GM21515 (cell line): ENCODE results near the gene CDK5R2.
A peak's percentile ranks its signal among the peaks of the same experiment; 100 is the strongest.

Experiments
- ATAC-seq: cut with Tn5 transposase; IDR thresholded peaks from one replicate; pipeline ENCODE4 v1.9.1; 2021; ENCODE audit not compliant: unreplicated experiment

The CDK5R2 gene

DNA sequence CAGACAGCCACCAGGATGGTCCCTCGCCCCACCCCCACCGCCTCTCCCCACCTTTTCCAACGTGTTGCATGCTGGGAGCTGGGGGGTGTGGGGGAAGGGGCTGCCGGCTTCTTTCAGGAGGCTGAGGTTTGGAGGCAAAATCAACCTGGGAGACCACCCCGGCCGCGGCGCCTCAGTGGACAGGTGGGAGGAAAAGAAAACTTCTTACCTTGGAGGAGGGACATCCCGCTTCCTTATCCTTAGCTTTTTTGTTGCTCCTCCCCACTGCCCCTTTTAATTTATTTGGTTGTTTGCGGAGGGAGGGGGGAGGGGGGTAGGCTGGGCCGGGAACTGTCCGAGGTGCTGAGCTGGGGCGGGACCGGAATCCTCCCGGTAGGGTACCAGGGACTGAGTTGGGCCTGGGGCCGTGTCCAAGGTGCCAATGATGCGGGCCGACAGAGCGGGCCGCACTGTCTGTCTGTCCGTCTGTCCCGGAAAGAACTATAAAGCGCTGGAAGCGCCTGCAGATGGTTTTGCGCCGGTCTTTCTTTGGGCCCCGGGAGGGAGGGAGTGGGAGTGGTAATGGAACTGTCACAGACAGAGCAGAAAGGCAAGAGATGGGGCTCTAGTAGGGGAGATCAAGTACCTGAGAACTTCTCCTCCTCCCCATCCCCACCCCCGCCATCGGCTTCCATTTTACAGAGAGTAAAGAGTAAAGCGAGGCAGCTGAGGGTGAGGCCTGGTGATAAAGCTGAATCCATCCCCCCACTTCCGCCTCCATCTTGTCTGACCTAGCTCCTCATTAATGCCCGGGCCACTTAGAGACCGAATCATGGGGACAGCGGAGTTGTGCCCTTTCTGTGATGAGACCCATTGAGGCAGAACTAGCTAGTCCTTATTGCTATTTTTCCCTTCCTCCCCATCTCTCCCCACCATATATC, 2.4 kb downstream of the CDK5R2 start:
- no peak for ATAC-seq

DNA sequence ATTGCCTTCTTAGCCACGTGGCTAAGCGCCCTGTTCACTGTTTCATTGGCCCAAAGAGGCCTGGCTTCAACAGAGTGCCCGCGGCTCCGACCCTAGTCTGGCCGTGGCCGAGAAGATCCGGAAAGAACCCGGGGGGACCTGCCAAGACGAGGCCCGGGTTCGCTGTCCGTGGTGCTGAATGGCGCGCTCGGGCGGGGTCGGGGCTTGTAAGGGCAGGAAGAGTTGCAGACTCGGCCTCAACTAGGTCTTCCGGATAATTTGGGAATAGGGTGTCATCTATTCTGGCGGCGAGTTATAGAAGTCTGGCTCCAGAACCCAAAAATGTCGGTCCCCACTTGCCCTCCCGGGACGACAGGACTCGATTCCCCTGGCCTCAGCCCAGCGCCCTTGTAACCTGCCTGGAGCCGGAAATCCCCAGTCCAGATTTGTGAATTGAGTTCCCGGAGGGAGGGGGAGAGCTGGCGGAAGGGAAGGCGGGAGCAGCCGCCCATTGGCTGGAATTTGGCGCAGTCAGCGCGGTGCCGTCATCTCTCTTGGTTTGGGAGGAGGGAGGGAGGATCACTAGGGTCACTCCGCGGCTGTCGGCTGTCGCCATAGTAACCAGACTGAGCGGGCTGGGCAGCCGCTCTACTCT, 3.5 kb downstream of the CDK5R2 start:
- no peak for ATAC-seq

DNA sequence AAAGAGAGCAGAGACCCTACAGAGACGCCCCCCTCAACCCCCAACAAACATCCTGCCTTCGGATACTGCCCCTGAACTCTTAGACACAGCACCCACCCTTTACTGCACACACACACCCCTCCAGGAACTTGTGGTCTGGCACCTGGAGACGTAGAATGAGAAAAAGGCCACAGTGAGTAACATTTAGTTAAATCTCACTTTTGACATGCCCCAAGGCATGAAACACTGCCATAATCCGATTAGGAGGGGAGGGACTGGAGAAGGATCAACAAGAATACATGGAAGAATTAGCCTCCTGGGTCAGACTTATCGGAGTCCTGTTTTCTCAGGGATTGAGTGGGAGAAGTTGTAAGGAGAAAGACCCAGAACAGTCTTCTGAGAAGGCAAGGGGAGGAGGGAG, 4.1 kb downstream of the CDK5R2 start:
- ATAC-seq, result no peak

DNA sequence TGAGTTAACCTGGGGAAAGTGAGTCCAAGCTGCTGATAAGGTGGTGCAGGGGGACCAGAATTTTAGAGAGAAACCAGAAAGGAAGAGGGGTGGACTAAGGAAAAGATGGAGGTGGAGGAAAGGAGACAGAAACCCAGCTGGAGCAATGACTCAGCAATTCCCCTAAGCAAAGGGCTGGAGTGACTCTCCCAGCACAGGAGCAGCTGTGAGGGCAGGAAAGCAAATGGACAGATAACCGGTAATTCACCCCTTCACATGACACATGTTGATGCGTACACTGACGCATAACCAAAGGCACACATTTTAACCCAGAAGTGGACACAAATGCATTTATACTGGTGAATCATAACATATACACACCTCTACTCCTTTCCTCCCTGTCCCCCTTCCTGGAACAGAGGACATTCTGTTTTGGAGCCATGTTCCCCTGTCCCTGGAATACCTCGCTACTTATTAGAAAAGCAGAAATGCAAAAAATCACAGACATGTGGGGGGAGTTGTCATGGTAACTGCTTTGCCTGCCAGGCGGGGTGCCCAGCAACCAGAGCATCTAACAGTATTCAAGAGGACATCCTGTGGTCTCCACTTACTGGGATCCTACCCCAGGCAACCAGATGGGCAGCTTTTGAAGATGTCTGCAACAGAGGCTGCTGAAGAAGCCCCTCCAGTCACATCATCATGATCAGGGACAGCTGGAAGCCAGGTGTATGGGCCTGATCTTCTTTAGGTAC, 4.7 kb downstream of the CDK5R2 start:
- ATAC-seq, result no peak

DNA sequence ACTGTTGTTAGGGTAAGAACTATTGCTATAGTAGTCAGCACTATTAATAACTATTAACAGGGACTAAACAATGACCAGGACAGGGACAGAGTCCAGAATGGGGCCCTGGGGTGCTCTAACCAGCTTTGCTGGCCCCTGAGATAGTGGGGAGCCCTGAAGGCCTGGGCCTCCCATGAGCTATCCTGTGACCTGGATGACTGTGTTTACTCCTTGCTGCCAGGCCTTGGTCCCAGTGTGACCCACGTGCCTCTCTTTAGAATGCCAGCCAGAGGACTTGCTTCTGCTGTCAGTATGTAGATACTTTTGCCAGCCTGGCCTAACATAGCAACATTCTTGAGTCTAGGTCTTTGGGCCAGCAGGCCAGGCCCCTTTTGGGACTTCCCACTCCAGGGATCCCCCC, 11.4 kb downstream of the CDK5R2 start:
- ATAC-seq, result no peak

DNA sequence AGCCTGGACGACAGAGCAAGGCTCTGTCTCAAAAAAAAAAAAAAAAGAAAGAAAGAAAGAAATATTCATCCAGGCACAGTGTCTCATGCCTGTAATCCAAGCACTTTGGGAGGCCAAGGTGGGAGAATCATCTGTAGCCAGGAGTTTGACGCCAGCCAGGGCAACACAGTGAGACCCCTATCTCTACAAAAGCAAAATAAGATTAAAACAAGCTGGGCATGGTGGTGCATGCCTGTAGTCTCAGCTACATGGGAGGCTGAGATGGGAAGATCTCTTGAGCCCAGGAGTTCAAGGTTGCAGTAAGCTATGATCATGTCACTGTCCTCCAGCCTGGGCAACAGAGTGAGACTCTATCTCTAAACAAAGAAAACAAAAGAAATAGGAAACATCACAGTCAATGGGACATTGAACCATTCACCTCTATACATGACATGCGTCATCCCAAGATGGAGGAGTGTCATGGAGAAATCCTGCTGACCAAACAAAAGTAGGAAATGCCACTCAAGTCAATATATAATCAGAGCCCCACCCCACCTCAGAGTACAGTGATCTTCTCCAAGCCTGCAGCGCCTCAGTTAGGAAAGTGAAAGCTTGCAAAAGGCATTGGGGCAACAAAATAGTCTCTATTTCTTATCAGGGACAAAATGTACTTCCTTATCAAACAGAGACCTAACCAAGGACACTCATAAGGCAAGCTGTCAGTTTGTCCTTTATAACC, 15.8 kb downstream of the CDK5R2 start:
- ATAC-seq, result no peak

DNA sequence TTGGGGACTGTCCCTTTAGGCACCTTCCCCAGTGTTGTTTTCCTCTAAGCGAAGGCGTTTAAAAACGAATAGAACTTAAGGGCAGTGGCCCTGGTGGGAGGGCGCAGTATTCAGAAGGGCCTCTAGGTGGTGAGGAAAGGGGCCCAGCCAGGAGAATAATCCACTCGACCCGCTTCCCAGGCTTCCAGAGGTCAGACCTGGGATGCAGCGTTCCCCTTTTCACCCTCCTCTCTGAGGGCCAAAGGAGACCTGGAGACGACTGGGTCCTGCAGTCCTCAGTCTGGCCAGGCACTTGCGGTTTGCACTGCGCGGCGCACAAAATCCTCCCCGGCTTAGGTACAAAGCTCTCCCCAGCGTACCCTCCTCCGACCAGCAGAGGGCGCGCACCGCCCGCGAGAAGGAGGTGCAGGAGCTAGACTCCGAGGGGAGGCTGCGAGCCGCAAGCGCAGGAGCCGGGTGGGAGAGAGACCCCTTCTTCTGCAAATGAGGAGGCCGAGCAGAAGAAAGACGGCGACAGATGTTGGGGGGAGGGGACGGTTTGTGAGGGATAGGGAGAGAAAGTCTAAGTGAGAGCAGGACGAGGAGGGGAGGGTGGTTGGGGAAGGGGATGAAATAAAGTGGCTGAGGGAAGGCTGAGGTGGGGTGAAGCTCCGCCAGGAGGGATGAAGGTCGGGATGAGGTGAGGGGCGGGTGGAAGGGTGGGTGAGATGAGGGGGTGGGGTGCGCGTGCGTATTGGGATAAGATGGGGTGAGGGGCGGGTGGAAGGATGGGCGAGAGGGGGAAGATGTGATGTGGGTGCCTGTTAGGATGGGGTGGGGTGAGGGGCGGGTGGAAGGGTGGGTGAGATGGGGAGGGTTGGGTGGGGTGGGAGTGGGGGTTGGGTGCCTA, 20.6 kb downstream of the CDK5R2 start:
- peak; percentile 92 for ATAC-seq

DNA sequence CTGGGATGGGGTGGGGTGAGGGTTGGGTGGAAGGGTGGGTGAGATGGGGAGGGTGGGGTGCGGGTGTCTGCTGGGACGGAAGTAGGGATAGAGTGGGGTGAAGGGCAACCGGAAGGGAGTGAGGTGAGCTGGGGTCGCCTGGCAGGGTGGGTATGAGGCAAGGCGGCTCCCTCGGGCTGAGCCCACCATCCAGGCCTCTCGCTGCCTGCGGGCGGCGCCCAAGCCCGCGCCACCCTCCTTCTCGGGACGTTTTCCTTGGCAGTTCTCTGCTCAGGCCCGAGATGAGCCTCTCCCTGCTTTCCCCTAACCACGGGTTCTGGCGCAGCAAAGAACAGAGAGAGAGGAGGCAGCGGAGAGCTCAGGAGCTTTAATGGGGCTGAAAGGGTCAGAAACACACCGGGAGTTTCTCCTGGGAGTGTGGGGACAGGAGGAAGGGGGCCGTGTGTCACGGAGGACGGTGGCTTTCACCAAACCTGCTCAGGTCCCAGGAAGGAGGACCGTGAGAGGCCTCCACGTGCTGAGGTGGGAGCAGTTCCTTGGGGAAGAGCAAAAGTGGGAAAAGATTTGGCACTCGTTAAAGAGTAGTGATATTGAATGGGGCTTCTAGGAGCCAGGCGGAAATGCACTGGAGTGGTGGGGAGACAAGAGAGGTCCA, 21.4 kb downstream of the CDK5R2 start:
- ATAC-seq, result no peak

DNA sequence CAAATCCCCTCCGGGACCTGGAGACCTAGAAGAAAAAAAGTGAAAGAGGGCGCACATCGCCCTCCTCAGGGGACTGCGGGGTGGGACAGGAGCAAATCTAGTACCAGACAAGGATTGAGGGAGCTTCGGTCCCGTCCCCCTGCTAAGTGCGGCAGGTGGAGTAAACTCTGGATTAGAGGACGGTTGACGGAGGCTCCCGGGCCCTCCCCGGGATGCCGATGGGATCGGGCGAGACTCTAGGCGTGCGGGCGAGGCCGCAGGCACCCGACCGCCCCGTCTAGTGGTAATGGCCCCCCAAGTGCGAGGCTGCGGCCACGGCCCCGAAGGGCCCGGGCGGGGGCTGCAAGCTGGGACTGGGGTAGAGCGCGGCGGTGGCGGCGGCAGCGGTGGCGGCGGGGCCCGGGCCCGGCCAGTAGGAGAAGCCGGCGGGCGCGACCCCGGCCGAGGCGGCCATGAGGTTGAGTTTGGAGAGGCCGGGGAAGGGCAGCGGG, 22.0 kb downstream of the CDK5R2 start:
- no peak for ATAC-seq

DNA sequence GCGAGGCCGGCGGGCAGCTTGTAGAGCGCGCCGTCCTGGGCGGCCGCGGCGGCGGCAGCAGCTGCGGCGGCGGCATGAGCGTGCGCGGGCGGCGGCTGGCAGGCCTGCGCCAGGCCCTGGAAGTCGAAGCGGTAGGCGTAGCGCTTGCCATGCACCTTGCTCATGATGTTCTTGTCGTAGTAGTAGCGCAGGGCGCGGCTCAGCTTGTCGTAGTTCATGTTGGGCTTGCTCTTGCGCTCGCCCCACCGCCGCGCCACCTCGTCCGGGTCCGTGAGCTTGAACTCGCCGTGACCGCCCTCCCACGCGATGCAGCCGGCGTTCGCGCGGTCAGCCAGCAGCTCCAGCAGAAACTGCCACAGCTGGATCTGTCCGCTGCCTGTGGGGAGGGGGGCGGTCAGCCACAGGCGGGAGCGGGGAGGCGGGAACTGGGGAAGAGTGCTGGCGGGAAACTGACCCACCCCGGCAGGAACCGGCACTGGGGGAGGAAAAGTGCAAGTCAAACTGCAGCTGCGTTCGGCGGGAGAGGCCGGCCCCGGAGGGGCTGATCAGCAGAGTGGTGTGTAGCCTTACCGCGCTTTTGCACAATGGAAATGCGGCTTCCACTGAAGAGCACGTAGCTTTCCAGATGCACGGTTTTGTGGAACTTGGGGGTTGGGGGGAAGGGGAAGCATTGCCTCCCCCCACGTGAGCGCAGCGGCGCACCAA, 22.6 kb downstream of the CDK5R2 start:
- no peak for ATAC-seq

DNA sequence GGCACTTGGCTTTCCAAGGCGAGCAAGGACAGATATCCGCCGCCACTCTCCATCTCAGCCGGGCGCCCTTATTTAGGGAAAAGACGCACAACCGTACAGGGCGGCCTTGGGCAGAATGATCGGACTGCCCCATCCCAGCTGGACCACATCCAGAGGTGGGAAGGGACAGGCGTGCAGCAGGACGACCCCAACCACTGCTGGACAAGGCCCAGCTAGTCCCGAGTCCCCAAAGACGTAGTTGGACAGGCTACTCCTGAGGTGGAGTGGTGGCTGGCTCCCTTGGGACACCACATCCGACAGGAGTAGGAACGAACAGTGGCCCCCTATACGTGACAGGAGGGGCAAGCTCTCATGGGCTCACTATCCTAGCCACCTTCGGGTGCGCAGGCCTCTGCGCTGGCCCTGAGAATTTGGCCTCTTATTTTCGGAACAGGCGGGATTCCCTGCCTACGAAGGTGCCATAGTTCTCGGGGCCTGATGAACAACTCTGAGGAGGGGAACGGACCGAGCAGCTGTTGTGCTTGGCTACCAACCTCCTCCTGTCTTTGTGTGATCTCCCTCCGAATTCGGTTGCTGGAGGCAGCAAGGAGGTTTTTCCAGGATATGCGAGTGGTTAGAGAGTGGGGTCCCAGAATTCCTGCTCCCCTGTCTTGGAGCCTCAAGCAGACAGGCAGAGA, 23.3 kb downstream of the CDK5R2 start:
- ATAC-seq, result no peak

DNA sequence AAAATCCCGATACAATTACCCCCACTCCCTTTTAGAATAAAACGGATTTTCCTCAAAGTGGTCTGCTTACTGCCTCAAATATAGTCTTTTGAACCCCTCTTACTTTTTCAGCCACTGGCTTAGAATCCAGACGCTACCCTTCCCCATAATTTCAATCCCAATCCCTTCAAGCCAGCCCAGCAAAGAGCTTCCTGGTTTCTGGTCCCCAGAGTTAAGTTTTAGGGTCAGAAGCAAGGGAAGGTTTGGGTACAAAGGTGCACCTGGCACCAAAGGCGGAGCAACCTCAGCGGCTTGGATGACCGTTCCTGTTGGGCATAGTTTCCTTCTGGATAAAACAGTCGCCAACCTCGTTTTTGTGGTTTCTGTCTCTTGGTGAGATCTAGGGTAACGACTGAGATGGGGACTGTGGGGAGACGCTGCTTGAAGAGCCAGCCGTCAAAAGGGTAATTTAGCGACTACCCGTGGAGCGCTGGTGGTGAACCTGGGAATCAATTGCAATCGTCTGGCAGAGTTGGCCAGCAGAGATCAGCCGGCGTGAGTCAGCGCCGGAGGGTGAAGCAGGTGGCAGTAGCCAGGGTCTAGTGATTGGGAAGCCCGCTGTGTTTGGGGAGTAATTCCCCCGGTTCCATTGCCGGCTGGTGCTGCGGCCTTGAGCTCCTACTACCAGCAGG, 23.9 kb downstream of the CDK5R2 start:
- ATAC-seq, result no peak

DNA sequence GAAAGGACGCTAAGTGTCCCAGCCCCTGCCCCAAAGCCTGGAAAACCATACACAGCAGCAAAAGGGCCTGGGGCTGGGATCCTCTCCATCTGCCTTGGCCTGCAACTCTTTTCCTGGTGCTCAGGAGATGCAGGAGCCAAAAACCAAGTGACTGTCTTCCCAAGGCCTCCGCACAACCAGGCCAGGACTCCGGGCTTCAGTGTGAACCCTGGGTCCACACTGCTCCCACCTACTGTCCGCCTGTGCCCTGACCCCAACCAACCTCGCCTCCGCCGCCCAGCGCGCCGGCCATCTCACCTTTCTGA, 24.4 kb downstream of the CDK5R2 start:
- no peak for ATAC-seq

DNA sequence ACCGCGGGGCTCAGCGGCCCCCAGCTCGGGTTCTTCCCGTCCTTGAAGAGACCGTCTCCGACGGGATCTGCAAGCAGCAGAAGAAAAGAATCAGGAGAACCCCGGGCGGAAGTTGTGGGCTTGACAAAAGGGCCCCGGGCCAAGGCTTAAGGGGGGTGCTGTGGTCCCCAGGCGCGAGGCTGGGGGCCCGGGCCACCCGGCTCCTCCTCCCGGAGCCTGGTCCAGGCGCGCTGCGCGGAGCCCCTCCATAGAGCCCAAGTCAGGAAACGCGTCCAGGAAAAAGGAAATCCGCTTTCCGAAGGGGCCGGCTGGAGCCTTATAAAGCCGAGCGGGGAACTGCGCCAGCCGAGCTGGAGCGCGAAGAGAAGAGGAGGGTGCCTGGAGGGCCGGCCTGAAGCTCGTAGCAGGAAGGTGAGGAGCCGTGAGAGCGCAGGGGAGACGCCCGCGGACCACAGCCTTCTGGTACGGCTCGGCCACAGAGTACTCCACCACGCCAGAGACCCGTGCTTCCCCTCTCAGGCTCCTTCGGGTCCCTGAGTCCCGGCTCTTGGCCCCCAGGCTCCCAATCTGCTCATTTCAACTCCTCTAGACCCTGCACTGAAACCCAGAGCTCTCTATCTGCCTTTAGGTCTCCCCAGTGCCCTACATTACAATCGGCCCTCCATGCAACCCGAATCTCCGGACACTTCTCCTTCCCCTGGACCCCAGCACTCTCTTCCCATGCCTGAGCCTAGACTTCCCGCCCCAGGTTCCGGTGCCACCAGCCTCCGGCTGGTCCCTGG, 25.0 kb downstream of the CDK5R2 start:
- no peak for ATAC-seq

DNA sequence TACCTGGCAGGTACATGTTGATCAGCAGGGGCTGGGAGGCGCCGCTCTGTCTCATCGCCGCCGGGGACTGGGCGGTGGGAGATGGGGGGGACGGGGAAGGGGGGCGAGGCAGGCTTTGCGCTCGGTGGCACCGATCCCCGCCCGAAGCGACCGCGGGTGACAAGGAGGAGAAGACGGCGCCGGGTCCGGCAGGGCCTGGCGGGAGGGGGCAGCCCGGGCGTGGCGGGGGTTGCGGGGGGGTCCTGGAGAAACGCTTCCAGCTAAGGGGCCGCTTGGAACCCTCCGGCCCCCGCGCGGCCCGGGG, 25.5 kb downstream of the CDK5R2 start, which contains the start of gene FEV:
TSS of gene FEV (minus strand) at position 164 of the 304 bp plus-strand sequence. CDS start at position 55, 109 bp downstream.
- no peak for ATAC-seq

DNA sequence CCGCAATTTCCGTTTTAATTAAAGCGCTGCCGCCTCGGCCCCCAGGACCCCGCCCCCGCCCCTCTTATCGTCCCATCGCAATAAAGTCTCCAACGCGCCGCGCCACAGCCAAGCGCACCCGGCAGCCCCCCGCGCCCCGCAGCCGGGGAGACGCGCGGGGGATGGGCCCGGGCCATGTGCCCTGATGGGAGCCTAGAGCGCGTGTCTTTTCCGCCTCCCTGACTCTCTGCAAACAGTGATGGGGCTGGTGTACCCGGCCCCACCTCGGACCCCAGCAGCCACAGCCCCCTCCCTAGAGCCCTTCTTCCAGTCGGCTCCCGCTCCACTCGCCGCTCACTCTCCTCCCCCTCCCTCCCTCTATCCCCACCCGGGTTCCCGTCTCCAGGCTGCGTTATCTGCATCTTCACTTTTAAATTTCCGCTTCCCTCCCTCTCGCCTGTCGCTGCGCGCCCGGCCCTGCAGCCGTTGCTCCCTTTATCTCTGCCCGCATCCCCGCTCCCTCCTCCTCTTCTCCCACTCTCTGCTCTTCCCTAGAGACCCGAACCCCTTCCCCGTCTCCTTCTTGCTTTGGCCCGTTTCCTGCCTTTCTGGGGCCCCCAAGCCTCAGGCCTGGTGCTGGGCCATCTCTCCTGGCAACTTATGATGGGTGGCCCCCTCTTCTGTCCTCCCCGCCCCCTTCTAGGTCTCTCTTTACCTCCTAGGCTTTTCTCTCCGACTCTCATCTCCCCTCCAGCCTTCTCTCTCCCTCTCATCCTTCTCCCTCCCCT, 26.0 kb downstream of the CDK5R2 start:
- ATAC-seq, result no peak
